ENCODE measurements around the gene RPS6KA5.

RPS6KA5 gene

GRCh38 chr14:90803249-90803648 lies 257.2 kb downstream of the RPS6KA5 start:
- H3K27ac ChIP-seq = peak overlapping the region; percentile 69
- no peak for TF ChIP-seq CTCF (conservative IDR thresholded peaks at IDR 0.05)

- TF ChIP-seq CTCF (conservative IDR thresholded peaks at IDR 0.05) = no peak
- no peak overlapping the region for H3K27ac ChIP-seq
Measured at GRCh38 chr14:90799420-90799819, 261.0 kb downstream of the RPS6KA5 start.

GRCh38 chr14:90797919-90798318 lies 262.5 kb downstream of the RPS6KA5 start:
- no peak for TF ChIP-seq CTCF (conservative IDR thresholded peaks at IDR 0.05)
- H3K27ac ChIP-seq = no peak overlapping the region

Data from VCaP (cell line).